ENCODE results near the gene ANP32A. TPM values are rescaled to one million over a fixed set of nuclear protein-coding genes. Genes with fewer than 3 reads are reported as not detected.

Gene ANP32A
- 30.0 and 74.1 TPM in 2 replicates for total RNA-seq

DNA sequence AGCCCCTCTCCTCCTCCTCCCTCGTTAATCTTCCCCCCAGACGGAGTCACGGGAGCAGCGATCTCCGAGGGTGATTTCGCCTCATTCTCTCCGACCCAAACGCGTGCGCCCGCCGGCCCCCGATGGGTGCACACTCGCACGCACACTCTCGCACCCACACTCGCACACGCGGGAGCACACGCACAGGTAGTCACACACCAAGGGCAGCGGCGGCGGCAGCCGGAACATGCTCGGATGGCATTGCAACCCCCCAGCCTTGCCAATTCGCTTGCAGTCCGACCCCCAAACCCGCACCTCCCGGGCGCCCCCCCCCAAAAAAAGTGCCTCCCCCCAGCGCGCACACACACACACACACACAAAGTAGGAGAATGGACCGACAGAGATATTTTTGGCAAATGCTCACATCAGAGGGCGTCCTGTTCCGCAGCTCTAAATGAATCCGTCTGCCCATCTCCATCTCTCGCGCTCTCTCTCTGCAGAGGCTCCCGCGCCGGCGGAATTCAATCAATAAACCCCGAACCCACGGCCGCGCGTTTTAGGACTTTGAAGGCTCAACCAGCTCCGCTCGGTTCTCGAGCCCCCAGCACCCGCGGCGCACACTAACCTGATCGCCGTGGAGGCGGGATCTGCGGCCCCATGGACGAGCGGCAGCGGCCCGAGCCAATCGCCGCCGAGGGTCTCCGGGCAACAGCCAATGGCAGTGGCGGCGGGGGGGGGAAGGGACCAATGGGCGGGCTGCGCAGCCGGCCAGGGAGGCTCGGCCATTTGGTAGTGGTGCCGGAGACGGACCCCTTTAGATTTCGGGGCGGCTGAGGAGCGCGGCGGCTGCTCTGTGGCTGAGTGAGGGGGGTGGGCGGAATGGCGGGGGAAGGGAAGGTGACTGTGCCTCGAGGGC lies at the start of gene ANP32A:
TSS of gene ANP32A (minus strand) at position 601 of the 895 bp plus-strand sequence. CDS start at position 457, 144 bp downstream.

Other genes with a start within 250 kb of the ANP32A start
- 1.8 and 11.9 TPM in 2 replicates for gene CORO2B, start 241.9 kb downstream of the ANP32A start, total RNA-seq
- 2.7 and 6.0 TPM in 2 replicates for gene SPESP1, start 109.6 kb upstream of the ANP32A start, total RNA-seq
- gene NOX5, start 193.8 kb upstream of the ANP32A start, total RNA-seq: 0.30 and 0.65 TPM in 2 replicates

Measured in smooth muscle cell of the umbilical artery (primary cell).